ENCODE measurements around the gene STIL.
"Not testable (repeated sequence)": the region's sequence is repeated elsewhere in the genome, so short reads cannot be mapped to it uniquely, and the experiment has no call there.

The STIL gene

DNA sequence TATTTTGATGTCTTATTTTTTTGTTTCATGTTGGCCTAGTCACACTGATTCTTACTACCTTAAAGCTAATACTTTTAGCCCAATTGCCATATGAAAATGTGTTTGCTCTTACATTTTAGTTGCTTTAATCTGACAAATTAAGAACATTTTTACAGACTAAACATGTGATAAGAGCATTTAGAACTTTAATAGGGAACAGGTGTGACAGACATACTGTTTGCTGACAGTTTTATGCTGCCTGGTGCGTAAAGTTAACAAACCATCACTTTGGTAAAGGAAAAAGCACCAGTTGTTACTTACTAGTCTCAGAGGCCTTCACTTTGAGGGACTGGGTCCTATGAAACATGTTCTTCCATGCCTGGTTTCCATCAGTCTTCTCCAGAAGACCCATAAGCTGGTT lies 34.3 kb upstream of the STIL start:
- H3K36me3 ChIP-seq (ENCODE audit: control insufficient read depth in 1 of 2, insufficient read depth in 2 of 2, low read length in 2 of 2): peaks cover 6 to 10% of the 10 kb centered on the region in 2 experiments
- no peaks in the 10 kb centered on the region for H3K79me2 ChIP-seq (ENCODE audit: control insufficient read depth, insufficient read depth, low read length, poor library complexity)
- H3K27me3 ChIP-seq (ENCODE audit: insufficient read depth, low read length): no peaks in the 10 kb centered on the region
- no peak overlapping the region for H4K8ac ChIP-seq (ENCODE audit: low read depth, low read length)
- H4K12ac ChIP-seq (ENCODE audit: low read depth, low read length): no peak overlapping the region
- no peak for DNase-seq
- no peaks in the 10 kb centered on the region for H3K79me1 ChIP-seq (ENCODE audit: low read length)
- no peak overlapping the region for H2AFZ ChIP-seq (ENCODE audit: insufficient read depth, low read length, poor library complexity)
- H2BK5ac ChIP-seq (ENCODE audit: low read depth, low read length, poor library complexity): no peak overlapping the region
- no peak overlapping the region for H3K4me3 ChIP-seq (ENCODE audit: low read depth, low read length)
- H3K9ac ChIP-seq (ENCODE audit: low read length): no peak overlapping the region
- no peak overlapping the region for H3K14ac ChIP-seq (ENCODE audit: low read length)
- no peak overlapping the region for H4K91ac ChIP-seq (ENCODE audit: low read depth, low read length)
- no peak overlapping the region for H3K4me2 ChIP-seq (ENCODE audit: low read length)
- WGBS (ENCODE audit: extremely low coverage, insufficient coverage, insufficient read length): no CpG with 5 or more reads among the region's 1 CpG
- no peak overlapping the region for H3K4ac ChIP-seq (ENCODE audit: low read depth, low read length)
- H3K27ac ChIP-seq (ENCODE audit: low read depth, low read length): no peak overlapping the region
- no peaks in the 10 kb centered on the region for H3K4me1 ChIP-seq (ENCODE audit: control insufficient read depth in 1 of 2, insufficient read depth in 2 of 2, low read length in 2 of 2)
- H3K9me3 ChIP-seq (ENCODE audit: insufficient read depth, low read depth, low read length): no peaks in the 10 kb centered on the region
- no peak overlapping the region for H2AK5ac ChIP-seq (ENCODE audit: low read length)
- no peak overlapping the region for H2BK120ac ChIP-seq (ENCODE audit: insufficient read depth, low read length, poor library complexity)
- no peak overlapping the region for H3K23ac ChIP-seq (ENCODE audit: low read length)
- H2BK12ac ChIP-seq (ENCODE audit: low read length): no peak overlapping the region
- no peak overlapping the region for H3K18ac ChIP-seq (ENCODE audit: low read length)

DNA sequence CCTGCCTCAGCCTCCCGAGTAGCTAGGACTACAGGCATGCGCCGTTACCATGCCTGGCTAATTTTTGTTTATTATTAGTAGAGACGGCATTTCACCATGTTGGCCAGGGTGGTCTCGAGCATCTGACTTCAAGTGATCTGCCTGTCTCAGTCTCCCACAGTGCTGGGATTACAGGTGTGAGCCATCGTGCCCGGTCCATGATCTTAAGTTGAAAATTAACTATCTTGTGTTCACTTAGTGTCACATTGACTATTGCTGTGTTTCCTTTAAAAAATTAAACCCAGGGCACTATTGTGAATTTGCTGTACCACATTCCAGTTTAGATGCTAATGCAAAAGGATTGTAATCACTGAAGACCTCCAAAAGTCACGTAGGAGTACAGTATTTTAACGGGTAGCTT lies 33.8 kb upstream of the STIL start:
- Histone ChIP-seq H3K27me3 (ENCODE audit: insufficient read depth, low read length) (no peaks in the 10 kb centered on the region), H2AFZ (ENCODE audit: insufficient read depth, low read length, poor library complexity) (no peak overlapping the region), H3K4me1 (ENCODE audit: control insufficient read depth in 1 of 2, insufficient read depth in 2 of 2, low read length in 2 of 2) (no peaks in the 10 kb centered on the region), H3K36me3 (ENCODE audit: control insufficient read depth in 1 of 2, insufficient read depth in 2 of 2, low read length in 2 of 2) (peaks cover 10 to 11% of the 10 kb centered on the region in 2 experiments), H3K4me2 (ENCODE audit: low read length) (no peak overlapping the region), H2BK5ac (ENCODE audit: low read depth, low read length, poor library complexity) (no peak overlapping the region), H3K9ac (ENCODE audit: low read length) (no peak overlapping the region), H3K4me3 (ENCODE audit: low read depth, low read length) (no peak overlapping the region), H2AK5ac (ENCODE audit: low read length) (no peak overlapping the region), H4K91ac (ENCODE audit: low read depth, low read length) (no peak overlapping the region), H2BK12ac (ENCODE audit: low read length) (no peak overlapping the region), H3K79me1 (ENCODE audit: low read length) (no peaks in the 10 kb centered on the region), H3K14ac (ENCODE audit: low read length) (no peak overlapping the region), H3K27ac (ENCODE audit: low read depth, low read length) (no peak overlapping the region), H4K8ac (ENCODE audit: low read depth, low read length) (no peak overlapping the region), H2BK120ac (ENCODE audit: insufficient read depth, low read length, poor library complexity) (no peak overlapping the region), H3K79me2 (ENCODE audit: control insufficient read depth, insufficient read depth, low read length, poor library complexity) (no peaks in the 10 kb centered on the region), H3K23ac (ENCODE audit: low read length) (no peak overlapping the region), H3K4ac (ENCODE audit: low read depth, low read length) (no peak overlapping the region), H3K18ac (ENCODE audit: low read length) (no peak overlapping the region), H3K9me3 (ENCODE audit: insufficient read depth, low read depth, low read length) (no peaks in the 10 kb centered on the region), H4K12ac (ENCODE audit: low read depth, low read length) (no peak overlapping the region)
- no CpG with 5 or more reads among the region's 9 CpGs for WGBS (ENCODE audit: extremely low coverage, insufficient coverage, insufficient read length)
- DNase-seq: no peak

DNA sequence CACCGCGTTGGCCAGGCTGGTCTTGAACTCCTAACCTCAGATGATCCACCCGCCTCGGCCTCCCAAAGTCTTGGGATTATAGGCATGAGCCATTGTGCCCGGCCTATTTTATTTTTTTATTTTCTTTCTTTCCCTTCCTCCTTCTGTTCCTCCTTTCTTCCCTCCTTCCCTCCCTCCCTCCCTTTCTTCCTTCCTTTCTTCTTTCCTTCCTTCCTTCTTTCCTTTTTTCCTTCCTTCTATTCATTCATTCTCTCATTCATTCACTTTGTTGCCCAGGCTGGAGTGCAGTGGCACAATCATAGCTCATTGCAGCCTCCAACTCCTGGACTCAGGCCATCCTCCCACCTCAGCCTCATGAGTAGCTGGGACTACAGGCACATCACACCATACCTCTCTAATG lies 33.0 kb upstream of the STIL start:
- not testable (repeated sequence) for H3K4me2 ChIP-seq (ENCODE audit: low read length); H3K4me3 ChIP-seq (ENCODE audit: low read depth, low read length); H3K14ac ChIP-seq (ENCODE audit: low read length); DNase-seq; H2BK120ac ChIP-seq (ENCODE audit: insufficient read depth, low read length, poor library complexity); H3K9me3 ChIP-seq (ENCODE audit: insufficient read depth, low read depth, low read length); H3K18ac ChIP-seq (ENCODE audit: low read length); H4K8ac ChIP-seq (ENCODE audit: low read depth, low read length); H3K27ac ChIP-seq (ENCODE audit: low read depth, low read length); H2AFZ ChIP-seq (ENCODE audit: insufficient read depth, low read length, poor library complexity); H3K27me3 ChIP-seq (ENCODE audit: insufficient read depth, low read length); H3K9ac ChIP-seq (ENCODE audit: low read length); H2BK12ac ChIP-seq (ENCODE audit: low read length); H3K23ac ChIP-seq (ENCODE audit: low read length); H2AK5ac ChIP-seq (ENCODE audit: low read length); H3K4me1 ChIP-seq (ENCODE audit: control insufficient read depth in 1 of 2, insufficient read depth in 2 of 2, low read length in 2 of 2); H4K91ac ChIP-seq (ENCODE audit: low read depth, low read length); H3K79me1 ChIP-seq (ENCODE audit: low read length); H2BK5ac ChIP-seq (ENCODE audit: low read depth, low read length, poor library complexity); H3K79me2 ChIP-seq (ENCODE audit: control insufficient read depth, insufficient read depth, low read length, poor library complexity); H3K4ac ChIP-seq (ENCODE audit: low read depth, low read length); H4K12ac ChIP-seq (ENCODE audit: low read depth, low read length)
- H3K36me3 ChIP-seq (ENCODE audit: control insufficient read depth in 1 of 2, insufficient read depth in 2 of 2, low read length in 2 of 2): peaks cover 10 to 11% of the 10 kb centered on the region in 2 experiments
- no CpG with 5 or more reads among the region's 5 CpGs for WGBS (ENCODE audit: extremely low coverage, insufficient coverage, insufficient read length)

DNA sequence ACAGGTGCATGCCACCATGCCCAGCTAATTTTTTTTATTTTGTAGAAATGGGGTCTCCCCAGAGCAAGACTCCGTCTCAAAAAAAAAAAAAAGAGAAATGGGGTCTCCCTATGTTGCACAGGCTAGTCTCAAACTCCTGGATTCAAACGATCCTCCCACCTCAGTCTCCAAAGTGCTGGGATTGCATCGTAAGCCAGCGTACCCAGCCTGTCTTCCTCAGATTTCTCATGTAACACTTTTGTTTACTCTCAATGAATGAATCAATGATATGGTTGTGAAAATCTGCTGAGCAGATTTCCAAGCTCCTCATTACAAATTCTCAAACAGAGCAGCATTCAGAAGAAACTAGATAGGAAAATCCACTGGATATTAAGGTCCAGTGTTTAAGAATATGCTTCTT lies 26.3 kb upstream of the STIL start:
- Histone ChIP-seq H3K4ac (ENCODE audit: low read depth, low read length) (no peak overlapping the region), H4K8ac (ENCODE audit: low read depth, low read length) (no peak overlapping the region), H4K12ac (ENCODE audit: low read depth, low read length) (no peak overlapping the region), H3K4me1 (ENCODE audit: control insufficient read depth in 1 of 2, insufficient read depth in 2 of 2, low read length in 2 of 2) (peaks cover 0 to 2% of the 10 kb centered on the region in 2 experiments), H3K4me2 (ENCODE audit: low read length) (no peak overlapping the region), H2AK5ac (ENCODE audit: low read length) (no peak overlapping the region), H3K9ac (ENCODE audit: low read length) (no peak overlapping the region), H2BK5ac (ENCODE audit: low read depth, low read length, poor library complexity) (no peak overlapping the region), H3K27me3 (ENCODE audit: insufficient read depth, low read length) (no peaks in the 10 kb centered on the region), H2BK12ac (ENCODE audit: low read length) (no peak overlapping the region), H3K27ac (ENCODE audit: low read depth, low read length) (no peak overlapping the region), H2AFZ (ENCODE audit: insufficient read depth, low read length, poor library complexity) (no peak overlapping the region), H3K79me2 (ENCODE audit: control insufficient read depth, insufficient read depth, low read length, poor library complexity) (peaks cover 2% of the 10 kb centered on the region), H3K79me1 (ENCODE audit: low read length) (no peaks in the 10 kb centered on the region), H3K18ac (ENCODE audit: low read length) (no peak overlapping the region), H3K14ac (ENCODE audit: low read length) (no peak overlapping the region), H4K91ac (ENCODE audit: low read depth, low read length) (no peak overlapping the region), H3K9me3 (ENCODE audit: insufficient read depth, low read depth, low read length) (no peaks in the 10 kb centered on the region), H3K4me3 (ENCODE audit: low read depth, low read length) (no peak overlapping the region), H3K36me3 (ENCODE audit: control insufficient read depth in 1 of 2, insufficient read depth in 2 of 2, low read length in 2 of 2) (peaks cover 0 to 8% of the 10 kb centered on the region in 2 experiments), H2BK120ac (ENCODE audit: insufficient read depth, low read length, poor library complexity) (no peak overlapping the region), H3K23ac (ENCODE audit: low read length) (no peak overlapping the region)
- no CpG with 5 or more reads among the region's 4 CpGs for WGBS (ENCODE audit: extremely low coverage, insufficient coverage, insufficient read length)
- DNase-seq: no peak

Data from trophoblast cell (in vitro differentiated cells and primary cell).